ENCODE data around the gene CDKN2B. TPM values are rescaled to one million over a fixed set of nuclear protein-coding genes. Genes with fewer than 3 reads are reported as not detected.

The CDKN2B gene
- total and polyA plus RNA-seq, 2 donors (not counting 3 experiments of a cell fraction or from before 2014, with no cell fraction given), result 1.6 to 2.1 TPM

GRCh38 chr9:21995666-21996398, 13.3 kb downstream of the CDKN2B start:
- DNase-seq (ENCODE audit: low read depth, low spot score) (peak; percentile 64), FAIRE-seq (peak; percentile 69)
- peak; percentile 29 for TF ChIP-seq POLR2AphosphoS5 (IDR thresholded peaks at IDR 0.05; ENCODE audit: insufficient read depth, low read depth, low read length)
- peak; percentile 23 to 43 for TF ChIP-seq CTCF (IDR thresholded peaks at IDR 0.05; ENCODE audit: extremely low read depth in 1 of 2, insufficient read depth in 1 of 2, low read depth in 1 of 2, low read length in 2 of 2)
- no peak for TF ChIP-seq MYC (IDR thresholded peaks at IDR 0.05; ENCODE audit: low read depth, low read length)
- Histone ChIP-seq H4K20me1 (replicated peaks; ENCODE audit: control insufficient read depth, extremely low read depth, insufficient read depth, low read length) (no peaks in the 10 kb centered on the region), H3K9me3 (replicated peaks; ENCODE audit: control insufficient read depth, insufficient read depth, low read length) (no peaks in the 10 kb centered on the region), H3K27ac (ENCODE audit: insufficient read depth, low read depth, low read length) (peak overlapping the region; percentile 75), H3K9ac (replicated peaks; ENCODE audit: extremely low read depth, insufficient read depth, low read length) (peak overlapping the region; percentile 85), H3K36me3 (ENCODE audit: control insufficient read depth in 2 of 2, extremely low read depth in 1 of 2, insufficient read depth in 2 of 2, low read length in 2 of 2) (no peaks in the 10 kb centered on the region), H2AFZ (ENCODE audit: low read depth, low read length) (peak overlapping the region; percentile 97), H3K4me3 (replicated peaks in 1 of 3; ENCODE audit: insufficient read depth in 1 of 3, low read depth in 1 of 3, low read length in 3 of 3) (peak overlapping the region; percentile 64 to 97 (median 94)), H3K79me2 (ENCODE audit: control insufficient read depth, insufficient read depth, low read length) (no peaks in the 10 kb centered on the region), H3K27me3 (ENCODE audit: control insufficient read depth in 2 of 2, insufficient read depth in 2 of 2, low read length in 2 of 2) (no peaks in the 10 kb centered on the region), H3K9me1 (replicated peaks; ENCODE audit: control insufficient read depth, extremely low read depth, insufficient read depth, low read length) (no peaks in the 10 kb centered on the region), H3K4me1 (ENCODE audit: control insufficient read depth, extremely low read depth, insufficient read depth, low read length) (peaks cover 7% of the 10 kb centered on the region), H3K4me2 (ENCODE audit: insufficient read depth, low read length) (peak overlapping the region; percentile 80)
- BruUV-seq (replicated peaks), result no TSS peak
- dilution Hi-C loops (cut with MboI; ENCODE audit: extremely low pct_ligation_motif_present, low sequenced_read_pairs), result no loop called here
- ChIA-PET CTCF (interaction anchor here (1.4 to 4.7 kb wide), 6 partner anchors 12 to 249 kb away, joined by 4 to 68 read pairs (median 14); partner anchors contain the start of gene CDKN2B), POLR2A (interaction anchor here (1.5 kb wide), 1 partner anchor 13 kb away, joined by 8 read pairs; the partner anchor contains the start of gene CDKN2B)
- intact Hi-C loops (cut with micrococcal nuclease), result loop anchor here (1.0 kb wide), 2 partner anchors 13 to 182 kb away; partner anchors contain the start of gene CDKN2B

Data from endothelial cell of umbilical vein (primary cell).